Measurements from ENCODE around the gene LRP11. TPM values are rescaled to one million over a fixed set of nuclear protein-coding genes. Genes with fewer than 3 reads are reported as not detected.
A peak's percentile ranks its signal among the peaks of the same experiment; 100 is the strongest.

The LRP11 gene
- total RNA-seq, 1 donor from 2014 or later: 3.5 TPM

- intact Hi-C loops (cut with micrococcal nuclease): no loop called here
- Mint-ChIP-seq H3K4me3 (no peak overlapping the region), H3K4me1 (ENCODE audit: low read depth) (no peaks in the 10 kb centered on the region), H3K27ac (no peak overlapping the region), H3K36me3 (ENCODE audit: low read depth) (no peaks in the 10 kb centered on the region), H3K9me3 (no peaks in the 10 kb centered on the region), H3K27me3 (ENCODE audit: insufficient read depth) (peaks cover 2% of the 10 kb centered on the region)
- no peak for DNase-seq (ENCODE audit: low spot score)
These were observed 41.1 kb downstream of the LRP11 start for GRCh38 chr6:149823013-149823412.

- Mint-ChIP-seq H3K4me3 (no peak overlapping the region), H3K27ac (no peak overlapping the region), H3K9me3 (no peaks in the 10 kb centered on the region), H3K4me1 (ENCODE audit: low read depth) (no peaks in the 10 kb centered on the region), H3K27me3 (ENCODE audit: insufficient read depth) (peaks cover 2% of the 10 kb centered on the region), H3K36me3 (ENCODE audit: low read depth) (no peaks in the 10 kb centered on the region)
- no peak for DNase-seq (ENCODE audit: low spot score)
- intact Hi-C loops (cut with micrococcal nuclease): no loop called here
These were observed 42.7 kb downstream of the LRP11 start for GRCh38 chr6:149821492-149821891.

- Mint-ChIP-seq H3K4me1 (ENCODE audit: low read depth) (no peaks in the 10 kb centered on the region), H3K36me3 (ENCODE audit: low read depth) (peaks cover 2% of the 10 kb centered on the region), H3K27me3 (ENCODE audit: insufficient read depth) (no peaks in the 10 kb centered on the region), H3K9me3 (no peaks in the 10 kb centered on the region), H3K27ac (no peak overlapping the region), H3K4me3 (no peak overlapping the region)
- intact Hi-C loops (cut with micrococcal nuclease): no loop called here
- no peak for DNase-seq (ENCODE audit: low spot score)
These were observed 43.7 kb downstream of the LRP11 start for GRCh38 chr6:149820506-149820905.

GRCh38 chr6:149815788-149816187 lies 48.4 kb downstream of the LRP11 start:
- intact Hi-C loops (cut with micrococcal nuclease): no loop called here
- H3K27me3 Mint-ChIP-seq (ENCODE audit: insufficient read depth): no peaks in the 10 kb centered on the region
- no peak for DNase-seq (ENCODE audit: low spot score)
- no peaks in the 10 kb centered on the region for H3K4me1 Mint-ChIP-seq (ENCODE audit: low read depth)
- H3K9me3 Mint-ChIP-seq: no peaks in the 10 kb centered on the region
- H3K36me3 Mint-ChIP-seq (ENCODE audit: low read depth): peaks cover 17% of the 10 kb centered on the region
- no peak overlapping the region for H3K27ac Mint-ChIP-seq
- no peak overlapping the region for H3K4me3 Mint-ChIP-seq

- intact Hi-C loops (cut with micrococcal nuclease): no loop called here
- Mint-ChIP-seq H3K27me3 (ENCODE audit: insufficient read depth) (no peaks in the 10 kb centered on the region), H3K4me1 (ENCODE audit: low read depth) (peaks cover 4% of the 10 kb centered on the region), H3K36me3 (ENCODE audit: low read depth) (peaks cover 23% of the 10 kb centered on the region), H3K27ac (no peak overlapping the region), H3K9me3 (no peaks in the 10 kb centered on the region), H3K4me3 (no peak overlapping the region)
- no peak for DNase-seq (ENCODE audit: low spot score)
These were observed 50.8 kb downstream of the LRP11 start for GRCh38 chr6:149813351-149813750.

- H3K4me3 Mint-ChIP-seq: no peak overlapping the region
- no peak overlapping the region for H3K27ac Mint-ChIP-seq
- no peaks in the 10 kb centered on the region for H3K9me3 Mint-ChIP-seq
- no peaks in the 10 kb centered on the region for H3K27me3 Mint-ChIP-seq (ENCODE audit: insufficient read depth)
- intact Hi-C loops (cut with micrococcal nuclease): no loop called here
- peaks cover 26% of the 10 kb centered on the region for H3K36me3 Mint-ChIP-seq (ENCODE audit: low read depth)
- no peak for DNase-seq (ENCODE audit: low spot score)
- H3K4me1 Mint-ChIP-seq (ENCODE audit: low read depth): peaks cover 12% of the 10 kb centered on the region
These were observed 54.4 kb downstream of the LRP11 start for GRCh38 chr6:149809798-149810197.

GRCh38 chr6:149806127-149806526 lies 58.0 kb downstream of the LRP11 start:
- no peaks in the 10 kb centered on the region for H3K27me3 Mint-ChIP-seq (ENCODE audit: insufficient read depth)
- H3K4me1 Mint-ChIP-seq (ENCODE audit: low read depth): peaks cover 12% of the 10 kb centered on the region
- peak overlapping the region; percentile 43 for H3K27ac Mint-ChIP-seq
- DNase-seq (ENCODE audit: low spot score): no peak
- intact Hi-C loops (cut with micrococcal nuclease): no loop called here
- no peak overlapping the region for H3K4me3 Mint-ChIP-seq
- H3K9me3 Mint-ChIP-seq: no peaks in the 10 kb centered on the region
- peaks cover 22% of the 10 kb centered on the region for H3K36me3 Mint-ChIP-seq (ENCODE audit: low read depth)

GRCh38 chr6:149783551-149783950 lies 80.6 kb downstream of the LRP11 start:
- no peaks in the 10 kb centered on the region for H3K27me3 Mint-ChIP-seq (ENCODE audit: insufficient read depth)
- peaks cover 21% of the 10 kb centered on the region for H3K36me3 Mint-ChIP-seq (ENCODE audit: low read depth)
- H3K9me3 Mint-ChIP-seq: no peaks in the 10 kb centered on the region
- H3K4me3 Mint-ChIP-seq: no peak overlapping the region
- DNase-seq (ENCODE audit: low spot score): no peak
- H3K4me1 Mint-ChIP-seq (ENCODE audit: low read depth): no peaks in the 10 kb centered on the region
- no peak overlapping the region for H3K27ac Mint-ChIP-seq
- intact Hi-C loops (cut with micrococcal nuclease): no loop called here

- H3K27ac Mint-ChIP-seq: no peak overlapping the region
- no peaks in the 10 kb centered on the region for H3K4me1 Mint-ChIP-seq (ENCODE audit: low read depth)
- intact Hi-C loops (cut with micrococcal nuclease): no loop called here
These were observed 81.8 kb downstream of the LRP11 start for GRCh38 chr6:149782337-149782736.

GRCh38 chr6:149781715-149782114 lies 82.4 kb downstream of the LRP11 start:
- H3K4me3 Mint-ChIP-seq: no peak overlapping the region
- H3K27ac Mint-ChIP-seq: no peak overlapping the region
- no peaks in the 10 kb centered on the region for H3K27me3 Mint-ChIP-seq (ENCODE audit: insufficient read depth)
- no peak for DNase-seq (ENCODE audit: low spot score)
- H3K36me3 Mint-ChIP-seq (ENCODE audit: low read depth): peaks cover 17% of the 10 kb centered on the region
- H3K9me3 Mint-ChIP-seq: no peaks in the 10 kb centered on the region
- intact Hi-C loops (cut with micrococcal nuclease): no loop called here
- H3K4me1 Mint-ChIP-seq (ENCODE audit: low read depth): no peaks in the 10 kb centered on the region

More at GRCh38 chr6:149782337-149782736, 81.8 kb downstream of the LRP11 start:
- no peaks in the 10 kb centered on the region for H3K9me3 Mint-ChIP-seq
- no peak for DNase-seq (ENCODE audit: low spot score)
- no peak overlapping the region for H3K4me3 Mint-ChIP-seq
- no peaks in the 10 kb centered on the region for H3K27me3 Mint-ChIP-seq (ENCODE audit: insufficient read depth)
- peaks cover 19% of the 10 kb centered on the region for H3K36me3 Mint-ChIP-seq (ENCODE audit: low read depth)

GRCh38 chr6:149779644-149779963 lies 84.6 kb downstream of the LRP11 start:
- H3K27ac Mint-ChIP-seq: no peak overlapping the region
- no peak overlapping the region for H3K4me3 Mint-ChIP-seq
- H3K4me1 Mint-ChIP-seq (ENCODE audit: low read depth): no peaks in the 10 kb centered on the region
- no peaks in the 10 kb centered on the region for H3K27me3 Mint-ChIP-seq (ENCODE audit: insufficient read depth)
- DNase-seq (ENCODE audit: low spot score): no peak
- intact Hi-C loops (cut with micrococcal nuclease): no loop called here
- H3K9me3 Mint-ChIP-seq: no peaks in the 10 kb centered on the region
- peaks cover 19% of the 10 kb centered on the region for H3K36me3 Mint-ChIP-seq (ENCODE audit: low read depth)

GRCh38 chr6:149777624-149778023 lies 86.5 kb downstream of the LRP11 start:
- peak overlapping the region; percentile 21 for H3K27ac Mint-ChIP-seq
- no peaks in the 10 kb centered on the region for H3K4me1 Mint-ChIP-seq (ENCODE audit: low read depth)
- H3K9me3 Mint-ChIP-seq: no peaks in the 10 kb centered on the region
- peaks cover 12% of the 10 kb centered on the region for H3K36me3 Mint-ChIP-seq (ENCODE audit: low read depth)
- intact Hi-C loops (cut with micrococcal nuclease): no loop called here
- no peak overlapping the region for H3K4me3 Mint-ChIP-seq
- DNase-seq (ENCODE audit: low spot score): no peak
- H3K27me3 Mint-ChIP-seq (ENCODE audit: insufficient read depth): no peaks in the 10 kb centered on the region

- no peak overlapping the region for H3K4me3 Mint-ChIP-seq
- H3K9me3 Mint-ChIP-seq: no peaks in the 10 kb centered on the region
- peaks cover 23% of the 10 kb centered on the region for H3K36me3 Mint-ChIP-seq (ENCODE audit: low read depth)
- no peak overlapping the region for H3K27ac Mint-ChIP-seq
- no peak for DNase-seq (ENCODE audit: low spot score)
- H3K27me3 Mint-ChIP-seq (ENCODE audit: insufficient read depth): no peaks in the 10 kb centered on the region
- intact Hi-C loops (cut with micrococcal nuclease): no loop called here
- peaks cover 5% of the 10 kb centered on the region for H3K4me1 Mint-ChIP-seq (ENCODE audit: low read depth)
These were observed 92.2 kb downstream of the LRP11 start for GRCh38 chr6:149771925-149772324.

GRCh38 chr6:149771185-149771584 lies 93.0 kb downstream of the LRP11 start:
- peaks cover 28% of the 10 kb centered on the region for H3K36me3 Mint-ChIP-seq (ENCODE audit: low read depth)
- no peak for DNase-seq (ENCODE audit: low spot score)
- no peak overlapping the region for H3K27ac Mint-ChIP-seq
- peaks cover 5% of the 10 kb centered on the region for H3K9me3 Mint-ChIP-seq
- H3K27me3 Mint-ChIP-seq (ENCODE audit: insufficient read depth): no peaks in the 10 kb centered on the region
- no peak overlapping the region for H3K4me3 Mint-ChIP-seq
- intact Hi-C loops (cut with micrococcal nuclease): no loop called here
- H3K4me1 Mint-ChIP-seq (ENCODE audit: low read depth): peaks cover 5% of the 10 kb centered on the region
